G401.6 (cell line): ENCODE data around the gene S100P.
"Not testable (repeated sequence)": the region's sequence is repeated elsewhere in the genome, so short reads cannot be mapped to it uniquely, and the experiment has no call there.

Experiments used
- FAIRE-seq: peaks from 2 replicates; lab custom pipeline; 2012; peaks lifted over from hg19 to GRCh38; lab: Jason Lieb, UNC

S100P gene

GRCh38 chr4:6725427-6725961, 31.8 kb downstream of the S100P start:
- FAIRE-seq, result not testable (repeated sequence)

GRCh38 chr4:6727081-6727942, 33.6 kb downstream of the S100P start:
- no peak for FAIRE-seq

GRCh38 chr4:6727943-6728250, 34.2 kb downstream of the S100P start:
- no peak for FAIRE-seq

DNA sequence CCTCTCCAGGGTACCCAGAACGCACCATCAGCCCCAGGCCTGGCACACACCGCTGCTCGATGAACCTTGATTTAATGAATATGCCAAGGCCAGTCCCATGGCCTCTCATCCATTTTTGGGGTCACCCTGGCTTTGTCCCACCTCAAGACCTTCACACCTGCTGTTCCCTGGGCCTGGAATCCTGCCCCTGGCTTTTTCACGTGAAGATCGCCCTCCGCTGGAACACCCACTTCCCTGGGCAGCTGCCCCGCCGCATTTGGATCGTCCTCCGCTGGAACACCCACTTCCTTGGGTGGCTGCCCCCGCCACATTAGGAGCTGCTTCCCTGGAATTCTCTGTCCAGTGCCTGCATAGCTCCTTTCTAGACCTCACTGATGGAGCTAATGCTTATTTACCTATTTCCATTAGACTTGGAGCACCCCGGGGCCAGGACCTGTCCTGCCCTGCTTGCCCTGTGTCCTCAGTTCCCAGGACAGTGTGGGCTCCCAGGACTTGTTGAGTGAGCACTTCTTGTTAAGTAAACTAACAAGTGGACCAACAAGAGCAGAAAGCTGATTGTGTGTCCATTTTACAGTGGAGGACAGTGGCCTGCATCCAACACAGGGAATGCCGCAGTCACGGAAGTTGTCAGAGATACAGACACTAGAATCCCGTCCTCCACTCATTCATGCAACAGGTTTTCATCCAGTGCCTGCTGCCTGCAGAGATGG, 34.8 kb downstream of the S100P start:
- no peak for FAIRE-seq

GRCh38 chr4:6730603-6731317, 37.1 kb downstream of the S100P start:
- no peak for FAIRE-seq

- no peak for FAIRE-seq
Measured at GRCh38 chr4:6731318-6731675, 37.6 kb downstream of the S100P start.

- no peak for FAIRE-seq
Measured at GRCh38 chr4:6731780-6732179, 38.1 kb downstream of the S100P start.

- no peak for FAIRE-seq
Measured at GRCh38 chr4:6732441-6733357, 39.0 kb downstream of the S100P start.

GRCh38 chr4:6733358-6734164, 39.9 kb downstream of the S100P start:
- no peak for FAIRE-seq

- no peak for FAIRE-seq
Measured at GRCh38 chr4:6734165-6734786, 40.6 kb downstream of the S100P start.

DNA sequence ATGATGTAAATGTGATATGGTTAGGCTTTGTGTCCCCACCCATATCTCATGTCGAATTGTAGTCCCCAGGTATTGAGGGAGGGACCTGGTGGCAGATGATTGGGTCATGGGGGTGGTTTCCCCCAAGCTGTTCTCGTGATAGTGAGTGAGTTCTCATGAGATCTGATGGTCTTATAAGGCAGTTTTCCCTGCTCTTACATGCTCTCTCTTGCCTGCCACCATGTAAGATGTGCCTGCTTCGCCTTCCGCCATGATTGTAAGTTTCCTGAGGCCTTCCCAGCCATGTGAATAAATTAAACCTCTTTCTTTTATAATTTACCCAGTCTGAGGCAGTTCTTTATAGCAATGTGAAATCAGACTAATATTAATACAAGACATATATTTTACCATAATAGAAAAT, 46.2 kb downstream of the S100P start:
- no peak for FAIRE-seq

- FAIRE-seq, result no peak
Measured at GRCh38 chr4:6740347-6740746, 46.7 kb downstream of the S100P start.

DNA sequence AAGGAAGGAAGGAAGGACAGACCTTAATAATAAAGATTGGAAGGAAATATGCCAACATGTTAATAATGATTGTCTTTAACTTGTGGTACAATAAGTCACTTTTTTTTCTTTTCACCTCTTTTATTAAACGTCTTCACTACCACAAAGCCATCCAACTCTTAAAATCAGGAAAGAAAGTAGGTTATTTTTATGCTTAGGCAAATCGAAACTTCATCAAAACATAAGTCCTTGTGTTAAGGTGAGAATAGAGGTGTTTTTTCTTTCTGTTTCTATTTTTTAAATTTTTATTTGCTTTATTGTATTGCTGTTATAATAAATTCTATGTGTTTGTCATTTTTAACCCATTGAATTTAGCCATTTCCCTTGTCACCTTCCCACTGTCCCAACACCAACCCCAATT, 48.8 kb downstream of the S100P start:
- no peak for FAIRE-seq

DNA sequence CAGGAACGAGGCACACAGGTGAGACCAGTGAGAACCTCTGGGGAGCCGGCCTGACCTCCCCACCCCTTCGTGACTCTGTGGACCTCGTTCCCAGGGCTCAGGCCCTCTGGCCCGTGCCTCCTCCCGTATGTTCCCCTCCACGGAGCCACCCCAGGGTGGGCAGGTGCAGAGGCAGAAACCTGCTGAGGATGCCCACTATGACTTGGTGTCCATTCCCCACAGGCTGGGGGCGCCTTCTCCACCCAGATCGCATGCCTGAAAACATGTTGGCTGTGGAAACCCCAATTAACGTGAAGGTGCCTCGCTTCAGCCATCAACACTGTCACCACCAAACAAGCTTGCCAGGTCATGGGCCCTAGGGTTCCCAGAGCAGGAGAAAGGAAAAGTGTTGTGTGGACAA, 49.3 kb downstream of the S100P start:
- no peak for FAIRE-seq
